ENCODE results near the gene CALCOCO1.

CALCOCO1 gene

DNA sequence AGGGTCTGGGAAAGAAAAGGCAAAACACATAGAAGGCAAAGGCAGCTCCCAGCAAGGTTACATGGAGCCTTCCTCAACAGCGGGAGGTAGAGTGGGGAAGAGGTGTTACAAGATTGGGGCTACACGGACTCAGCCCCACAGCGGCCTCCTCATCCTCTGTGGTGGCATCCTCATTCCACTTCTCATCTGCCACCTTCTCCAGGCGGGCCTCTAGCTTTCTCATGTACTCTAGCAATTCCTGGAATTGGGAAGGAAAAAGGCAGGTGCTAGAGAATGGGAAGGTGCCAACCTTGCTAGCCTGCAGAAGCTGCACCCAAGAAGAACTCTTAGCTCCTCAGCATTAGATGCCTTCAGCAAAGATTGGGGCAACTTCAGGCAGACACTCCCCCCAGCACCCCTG is 13.2 kb downstream of the CALCOCO1 start:
- Histone ChIP-seq H2AFZ (ENCODE audit: low read depth, low read length) (no peak overlapping the region), H3K79me1 (replicated peaks; ENCODE audit: low read length, poor library complexity, severe bottlenecking) (no peaks in the 10 kb centered on the region), H3K4me3 (ENCODE audit: insufficient read depth in 1 of 2, low read depth in 1 of 2, low read length in 2 of 2) (no peak overlapping the region), H3K4me1 (ENCODE audit: control insufficient read depth, insufficient read depth, low read depth, low read length) (peaks cover 1% of the 10 kb centered on the region), H3K36me3 (ENCODE audit: control insufficient read depth in 1 of 2, insufficient read depth in 2 of 2, low read depth in 1 of 2, low read length in 2 of 2) (peaks cover 58 to 72% of the 10 kb centered on the region in 2 experiments), H3K4ac (ENCODE audit: low read depth in 1 of 2, low read length in 2 of 2) (no peak overlapping the region), H3K27me3 (ENCODE audit: control insufficient read depth in 1 of 2, insufficient read depth in 1 of 2, low read length in 2 of 2) (peaks cover 1 to 11% of the 10 kb centered on the region in 2 experiments), H3K9ac (ENCODE audit: low read length) (no peak overlapping the region), H3K4me2 (ENCODE audit: low read length, poor library complexity, severe bottlenecking) (no peak overlapping the region), H3K18ac (ENCODE audit: low read depth in 1 of 2, low read length in 2 of 2) (no peak overlapping the region), H4K8ac (ENCODE audit: low read length) (no peak overlapping the region), H4K91ac (ENCODE audit: low read length) (no peak overlapping the region), H3K27ac (ENCODE audit: low read length, poor library complexity, severe bottlenecking) (no peak overlapping the region), H2BK120ac (ENCODE audit: low read depth, low read length) (no peak overlapping the region), H3K9me3 (ENCODE audit: control insufficient read depth, low read length) (no peaks in the 10 kb centered on the region), H2BK15ac (ENCODE audit: low read depth, poor library complexity, severe bottlenecking) (no peak overlapping the region), H2BK12ac (ENCODE audit: low read length in 2 of 2) (no peak overlapping the region), H3K14ac (ENCODE audit: low read length in 2 of 2) (no peak overlapping the region), H3K23ac (ENCODE audit: low read length in 2 of 2) (no peak overlapping the region), H2AK5ac (ENCODE audit: low read length, severe bottlenecking) (no peak overlapping the region), H2BK5ac (ENCODE audit: low read depth, low read length, poor library complexity, severe bottlenecking) (no peak overlapping the region)
- WGBS: 94% methylated on average over 2 of the region's 4 CpGs
- no peak for DNase-seq

DNA sequence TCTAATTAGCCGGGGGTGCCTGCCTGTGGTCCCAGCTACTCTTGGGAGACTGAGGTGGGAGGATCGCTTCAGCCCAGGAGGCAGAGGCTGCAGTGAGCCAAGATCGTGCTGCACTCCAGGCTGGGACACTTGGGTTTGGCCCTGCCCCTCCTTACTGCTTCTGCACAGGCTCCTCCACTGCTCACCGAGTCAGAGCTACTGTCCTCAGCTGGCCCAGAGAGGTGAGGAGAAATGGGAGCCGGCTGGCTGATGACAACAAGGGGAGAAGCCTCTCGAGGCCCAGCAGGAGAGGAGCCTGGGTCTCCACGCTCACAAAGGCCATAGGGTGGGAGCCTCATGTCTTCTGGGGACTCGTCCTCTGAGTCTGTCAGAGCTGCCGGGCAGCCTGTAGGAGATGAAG is 13.7 kb downstream of the CALCOCO1 start:
- Histone ChIP-seq H3K4me2 (ENCODE audit: low read length, poor library complexity, severe bottlenecking) (no peak overlapping the region), H2AK5ac (ENCODE audit: low read length, severe bottlenecking) (no peak overlapping the region), H2AFZ (ENCODE audit: low read depth, low read length) (no peak overlapping the region), H3K27ac (ENCODE audit: low read length, poor library complexity, severe bottlenecking) (no peak overlapping the region), H3K36me3 (ENCODE audit: control insufficient read depth in 1 of 2, insufficient read depth in 2 of 2, low read depth in 1 of 2, low read length in 2 of 2) (peaks cover 58 to 70% of the 10 kb centered on the region in 2 experiments), H2BK120ac (ENCODE audit: low read depth, low read length) (no peak overlapping the region), H3K4ac (ENCODE audit: low read depth in 1 of 2, low read length in 2 of 2) (no peak overlapping the region), H3K18ac (ENCODE audit: low read depth in 1 of 2, low read length in 2 of 2) (no peak overlapping the region), H3K79me1 (replicated peaks; ENCODE audit: low read length, poor library complexity, severe bottlenecking) (no peaks in the 10 kb centered on the region), H3K4me1 (ENCODE audit: control insufficient read depth, insufficient read depth, low read depth, low read length) (peaks cover 1% of the 10 kb centered on the region), H3K23ac (ENCODE audit: low read length in 2 of 2) (no peak overlapping the region), H4K8ac (ENCODE audit: low read length) (no peak overlapping the region), H2BK12ac (ENCODE audit: low read length in 2 of 2) (no peak overlapping the region), H2BK15ac (ENCODE audit: low read depth, poor library complexity, severe bottlenecking) (no peak overlapping the region), H3K27me3 (ENCODE audit: control insufficient read depth in 1 of 2, insufficient read depth in 1 of 2, low read length in 2 of 2) (peaks cover 6 to 16% of the 10 kb centered on the region in 2 experiments), H3K4me3 (ENCODE audit: insufficient read depth in 1 of 2, low read depth in 1 of 2, low read length in 2 of 2) (no peak overlapping the region), H3K9ac (ENCODE audit: low read length) (no peak overlapping the region), H4K91ac (ENCODE audit: low read length) (no peak overlapping the region), H3K14ac (ENCODE audit: low read length in 2 of 2) (no peak overlapping the region), H3K9me3 (ENCODE audit: control insufficient read depth, low read length) (no peaks in the 10 kb centered on the region), H2BK5ac (ENCODE audit: low read depth, low read length, poor library complexity, severe bottlenecking) (no peak overlapping the region)
- WGBS: 88% methylated on average over 9 of the region's 9 CpGs
- no peak for DNase-seq

DNA sequence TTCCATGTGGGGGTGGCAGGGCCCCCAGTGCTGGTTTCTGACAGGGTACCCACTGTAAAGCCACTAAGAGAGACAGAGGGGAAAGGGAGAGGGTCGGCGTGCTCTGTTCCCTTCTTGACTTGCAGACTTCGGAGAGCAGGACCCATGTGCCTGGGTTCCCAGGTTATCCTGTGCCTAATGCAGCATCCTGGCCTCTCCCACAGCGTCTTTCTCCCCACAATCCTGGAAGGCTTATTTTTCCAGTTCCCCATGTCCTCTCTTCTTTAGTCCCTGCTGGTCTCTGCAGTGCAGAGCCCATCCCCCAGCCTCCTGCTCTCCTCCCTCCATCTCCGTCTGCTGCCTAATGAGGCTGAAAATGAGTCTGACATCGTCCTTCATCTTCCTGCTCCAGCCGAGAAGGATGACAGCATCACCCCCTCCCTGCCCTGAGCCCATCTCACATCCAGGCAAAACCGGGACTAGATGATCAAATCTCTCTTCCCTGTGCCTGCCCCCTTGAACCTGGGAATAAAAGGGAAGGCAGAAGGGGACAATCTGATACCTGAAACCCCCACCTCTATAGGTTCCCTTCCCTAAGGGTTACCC is 15.1 kb downstream of the CALCOCO1 start:
- no peak for DNase-seq
- H3K18ac ChIP-seq (ENCODE audit: low read depth in 1 of 2, low read length in 2 of 2): no peak overlapping the region
- no peak overlapping the region for H2BK15ac ChIP-seq (ENCODE audit: low read depth, poor library complexity, severe bottlenecking)
- H4K91ac ChIP-seq (ENCODE audit: low read length): no peak overlapping the region
- WGBS: 83% methylated on average over 7 of the region's 8 CpGs
- H3K14ac ChIP-seq (ENCODE audit: low read length in 2 of 2): no peak overlapping the region
- no peaks in the 10 kb centered on the region for H3K9me3 ChIP-seq (ENCODE audit: control insufficient read depth, low read length)
- no peak overlapping the region for H4K8ac ChIP-seq (ENCODE audit: low read length)
- no peak overlapping the region for H3K4me2 ChIP-seq (ENCODE audit: low read length, poor library complexity, severe bottlenecking)
- H3K4me1 ChIP-seq (ENCODE audit: control insufficient read depth, insufficient read depth, low read depth, low read length): peaks cover 1% of the 10 kb centered on the region
- H3K9ac ChIP-seq (ENCODE audit: low read length): no peak overlapping the region
- no peak overlapping the region for H2BK5ac ChIP-seq (ENCODE audit: low read depth, low read length, poor library complexity, severe bottlenecking)
- no peak overlapping the region for H3K4ac ChIP-seq (ENCODE audit: low read depth in 1 of 2, low read length in 2 of 2)
- no peak overlapping the region for H3K27ac ChIP-seq (ENCODE audit: low read length, poor library complexity, severe bottlenecking)
- H3K79me1 ChIP-seq (replicated peaks; ENCODE audit: low read length, poor library complexity, severe bottlenecking): no peaks in the 10 kb centered on the region
- peaks cover 12 to 20% of the 10 kb centered on the region in 2 experiments for H3K27me3 ChIP-seq (ENCODE audit: control insufficient read depth in 1 of 2, insufficient read depth in 1 of 2, low read length in 2 of 2)
- H3K23ac ChIP-seq (ENCODE audit: low read length in 2 of 2): no peak overlapping the region
- no peak overlapping the region for H2BK12ac ChIP-seq (ENCODE audit: low read length in 2 of 2)
- H2AFZ ChIP-seq (ENCODE audit: low read depth, low read length): no peak overlapping the region
- no peak overlapping the region for H2AK5ac ChIP-seq (ENCODE audit: low read length, severe bottlenecking)
- H2BK120ac ChIP-seq (ENCODE audit: low read depth, low read length): no peak overlapping the region
- H3K4me3 ChIP-seq (ENCODE audit: insufficient read depth in 1 of 2, low read depth in 1 of 2, low read length in 2 of 2): no peak overlapping the region
- H3K36me3 ChIP-seq (ENCODE audit: control insufficient read depth in 1 of 2, insufficient read depth in 2 of 2, low read depth in 1 of 2, low read length in 2 of 2): peaks cover 56 to 61% of the 10 kb centered on the region in 2 experiments

DNA sequence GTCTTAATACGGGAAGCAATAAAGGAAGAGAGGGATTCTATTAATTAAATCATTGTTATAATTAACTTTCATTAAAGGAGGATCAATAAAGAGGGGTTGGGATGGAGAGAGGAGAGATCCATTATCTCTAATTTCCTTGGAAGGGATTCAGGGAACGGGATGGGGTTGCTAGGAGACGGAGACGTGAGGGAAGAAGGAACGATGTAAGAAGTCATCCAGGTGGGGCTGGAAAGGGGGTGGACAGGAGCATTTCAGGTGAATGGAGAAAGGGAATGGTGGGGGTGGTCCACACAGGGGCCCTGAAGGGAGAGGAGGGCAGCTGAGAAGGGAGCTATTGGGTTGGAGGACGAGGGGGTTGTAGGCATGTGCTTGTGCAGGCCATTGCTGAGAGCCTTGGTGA is 17.2 kb downstream of the CALCOCO1 start:
- H3K4me3 ChIP-seq (ENCODE audit: insufficient read depth in 1 of 2, low read depth in 1 of 2, low read length in 2 of 2): no peak overlapping the region
- no peaks in the 10 kb centered on the region for H3K9me3 ChIP-seq (ENCODE audit: control insufficient read depth, low read length)
- no peak overlapping the region for H2BK5ac ChIP-seq (ENCODE audit: low read depth, low read length, poor library complexity, severe bottlenecking)
- H3K9ac ChIP-seq (ENCODE audit: low read length): no peak overlapping the region
- 78% methylated on average over 5 of the region's 6 CpGs for WGBS
- H3K27ac ChIP-seq (ENCODE audit: low read length, poor library complexity, severe bottlenecking): no peak overlapping the region
- H3K4me2 ChIP-seq (ENCODE audit: low read length, poor library complexity, severe bottlenecking): no peak overlapping the region
- H3K27me3 ChIP-seq (ENCODE audit: control insufficient read depth in 1 of 2, insufficient read depth in 1 of 2, low read length in 2 of 2): peaks cover 20 to 31% of the 10 kb centered on the region in 2 experiments
- peaks cover 1% of the 10 kb centered on the region for H3K4me1 ChIP-seq (ENCODE audit: control insufficient read depth, insufficient read depth, low read depth, low read length)
- H4K91ac ChIP-seq (ENCODE audit: low read length): no peak overlapping the region
- no peak overlapping the region for H3K4ac ChIP-seq (ENCODE audit: low read depth in 1 of 2, low read length in 2 of 2)
- H2BK120ac ChIP-seq (ENCODE audit: low read depth, low read length): no peak overlapping the region
- H3K23ac ChIP-seq (ENCODE audit: low read length in 2 of 2): no peak overlapping the region
- no peak overlapping the region for H4K8ac ChIP-seq (ENCODE audit: low read length)
- no peak for DNase-seq
- H2BK15ac ChIP-seq (ENCODE audit: low read depth, poor library complexity, severe bottlenecking): no peak overlapping the region
- peaks cover 37 to 40% of the 10 kb centered on the region in 2 experiments for H3K36me3 ChIP-seq (ENCODE audit: control insufficient read depth in 1 of 2, insufficient read depth in 2 of 2, low read depth in 1 of 2, low read length in 2 of 2)
- H2AFZ ChIP-seq (ENCODE audit: low read depth, low read length): no peak overlapping the region
- no peak overlapping the region for H3K14ac ChIP-seq (ENCODE audit: low read length in 2 of 2)
- no peak overlapping the region for H2AK5ac ChIP-seq (ENCODE audit: low read length, severe bottlenecking)
- H3K18ac ChIP-seq (ENCODE audit: low read depth in 1 of 2, low read length in 2 of 2): no peak overlapping the region
- H2BK12ac ChIP-seq (ENCODE audit: low read length in 2 of 2): no peak overlapping the region
- no peaks in the 10 kb centered on the region for H3K79me1 ChIP-seq (replicated peaks; ENCODE audit: low read length, poor library complexity, severe bottlenecking)

Measured in mesenchymal stem cell (in vitro differentiated cells and primary cell).